SK-MEL-5 (cell line): Measurements from ENCODE around the gene BTBD9. TPM values are rescaled to one million over a fixed set of nuclear protein-coding genes. Genes with fewer than 3 reads are reported as not detected.

ENCODE experiments used
- DNase-seq: peaks from one replicate; pipeline ENCODE4 v3.0.0-alpha.2; 2016; ENCODE audit warnings: low read depth, low spot score
- in situ Hi-C: cut with HindIII; loops from 2 replicates; pipeline ENCODE4 v1.10.0; 2016; ENCODE audit warnings: low sequenced_read_pairs, high pct_unique_total_duplicates, low pct_unique_long_range_greater_than_20kb
- polyA plus RNA-seq, 2 experiments: library from polyadenylated mRNA; depleted of rRNA; stranded (reverse); fragments of >200 nt; gene quantifications; 2 replicates each; pipeline ENCODE4 v1.2.3, GENCODE V29; 2015
- total RNA-seq: library from RNA; depleted of rRNA; stranded (reverse); fragments of >200 nt; shearing (Covaris generic); gene quantifications from 2 replicates; pipeline ENCODE4 v1.2.3, GENCODE V29; 2014; rRNA removed

BTBD9 gene
- total RNA-seq, result 10.3 and 11.9 TPM in 2 replicates
- polyA plus RNA-seq (2015; cell fraction: cytosol; rRNA removed), result 5.8 and 6.2 TPM in 2 replicates
- polyA plus RNA-seq (2015; cell fraction: nucleus; rRNA removed), result 4.9 and 5.5 TPM in 2 replicates

DNA sequence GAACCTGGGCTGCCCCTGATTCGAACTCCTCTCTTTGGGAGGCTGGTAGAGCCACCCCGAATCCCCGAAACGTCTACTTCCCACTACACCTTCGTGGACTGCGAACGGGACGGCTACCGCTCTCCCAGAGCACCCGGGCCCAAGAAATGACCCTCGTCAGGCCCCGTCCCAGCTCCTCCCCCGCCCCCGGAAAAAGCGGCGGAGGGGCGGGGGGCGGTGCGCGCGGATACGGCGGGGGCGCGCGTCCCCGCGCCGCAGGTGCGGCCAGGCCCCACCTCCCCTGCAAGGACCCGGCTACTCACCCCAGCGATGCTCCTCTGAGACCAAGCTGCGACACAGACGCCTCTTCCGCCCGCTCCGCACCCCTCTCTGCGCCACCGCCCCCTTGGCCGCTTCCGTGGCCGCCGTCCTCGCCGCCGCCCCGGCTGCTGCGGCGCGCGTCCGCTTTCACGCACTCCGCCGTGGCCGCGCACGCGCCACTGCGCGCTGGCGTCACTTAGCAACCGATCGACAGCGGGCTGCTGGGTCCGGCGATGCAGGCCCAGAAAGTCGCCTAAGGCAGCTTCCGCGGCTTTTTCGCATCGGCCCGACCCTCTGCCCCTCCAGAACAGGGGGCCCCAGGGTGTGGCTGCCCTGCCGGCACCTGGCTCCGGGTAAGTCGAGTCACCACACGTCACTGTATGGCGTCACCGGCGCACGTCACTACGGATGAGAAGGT is at the start of gene BTBD9:
Gene BTBD9, minus strand, starts transcription at position 432 of the 718 bp plus-strand sequence.
- in situ Hi-C loops, result no loop called here
- peak; percentile 75 for DNase-seq

DNA sequence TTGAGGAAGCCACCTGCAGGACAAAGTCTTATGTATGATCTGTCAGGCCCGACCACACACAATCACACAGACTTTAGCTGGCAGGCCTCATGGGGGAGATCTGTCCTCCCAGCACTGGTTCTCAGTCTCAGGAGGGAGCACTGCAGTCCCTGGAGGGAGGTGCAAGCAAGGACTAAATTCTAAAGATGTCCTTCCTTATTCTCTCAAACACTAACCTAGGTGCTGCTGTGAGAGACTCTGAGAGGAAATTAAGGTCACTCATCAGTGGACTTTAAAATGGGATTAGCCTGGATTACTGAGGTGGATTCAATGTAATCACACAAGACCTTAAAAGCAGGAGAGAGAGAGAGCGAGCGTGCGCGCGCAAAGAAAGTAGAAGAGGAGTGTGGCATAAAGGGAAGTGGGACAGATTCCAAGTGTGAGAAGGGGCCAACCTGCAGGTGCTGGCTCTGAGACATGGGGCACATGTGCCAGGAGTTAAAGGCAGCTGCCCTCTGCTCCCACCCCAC is 48.9 kb upstream of the BTBD9 start:
- DNase-seq, result no peak
- in situ Hi-C loops, result no loop called here

GRCh38 chr6:38687549-38687948 is 47.8 kb upstream of the BTBD9 start:
- no peak for DNase-seq
- in situ Hi-C loops, result no loop called here

GRCh38 chr6:38687043-38687353 is 47.3 kb upstream of the BTBD9 start:
- in situ Hi-C loops, result no loop called here

GRCh38 chr6:38686270-38687042 is 46.7 kb upstream of the BTBD9 start:
- in situ Hi-C loops, result no loop called here
- no peak for DNase-seq

More at GRCh38 chr6:38687043-38687353, 47.3 kb upstream of the BTBD9 start:
- no peak for DNase-seq

GRCh38 chr6:38684904-38685303 is 45.2 kb upstream of the BTBD9 start:
- in situ Hi-C loops, result no loop called here

DNA sequence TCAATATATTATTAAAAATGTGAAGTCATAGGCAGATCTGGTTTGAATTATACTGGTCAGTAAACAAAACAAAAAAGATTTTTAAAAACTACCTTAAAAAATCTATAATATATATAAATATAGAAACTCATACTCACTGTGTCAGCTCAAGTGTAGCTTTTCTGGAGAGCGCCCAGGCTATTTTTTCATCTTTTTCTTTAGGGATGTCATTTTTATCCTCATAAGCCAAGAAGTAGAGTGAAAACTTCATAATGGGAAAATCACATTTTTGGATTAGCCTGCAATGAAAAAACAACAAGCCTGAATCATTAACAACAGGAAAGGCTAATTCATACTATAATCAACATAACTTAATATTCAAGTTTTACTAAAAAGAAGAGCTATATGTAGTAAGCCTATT is 44.5 kb upstream of the BTBD9 start:
- DNase-seq, result no peak
- in situ Hi-C loops, result no loop called here

More at GRCh38 chr6:38684904-38685303, 45.2 kb upstream of the BTBD9 start:
- DNase-seq, result no peak

GRCh38 chr6:38681850-38682249 is 42.1 kb upstream of the BTBD9 start:
- in situ Hi-C loops, result no loop called here
- DNase-seq, result no peak

DNA sequence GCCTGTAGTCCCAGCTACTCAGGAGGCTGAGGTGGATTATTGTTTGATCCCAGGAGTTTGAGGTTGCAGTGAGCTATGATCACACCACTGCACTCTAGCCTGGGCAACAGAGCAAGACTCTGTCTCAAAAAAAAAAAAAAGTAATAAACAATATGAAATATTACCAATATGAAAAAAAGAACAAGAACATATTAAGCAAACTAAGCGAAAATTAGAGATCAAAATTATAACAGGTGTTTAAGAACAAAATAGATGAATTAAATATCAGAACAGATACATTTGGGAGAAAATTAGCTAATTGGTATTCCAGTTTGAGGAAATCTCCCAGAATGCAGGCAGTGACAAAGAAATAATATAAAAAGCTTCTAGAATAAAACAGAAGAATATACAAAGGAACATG is 39.9 kb upstream of the BTBD9 start:
- in situ Hi-C loops, result no loop called here
- DNase-seq, result no peak

DNA sequence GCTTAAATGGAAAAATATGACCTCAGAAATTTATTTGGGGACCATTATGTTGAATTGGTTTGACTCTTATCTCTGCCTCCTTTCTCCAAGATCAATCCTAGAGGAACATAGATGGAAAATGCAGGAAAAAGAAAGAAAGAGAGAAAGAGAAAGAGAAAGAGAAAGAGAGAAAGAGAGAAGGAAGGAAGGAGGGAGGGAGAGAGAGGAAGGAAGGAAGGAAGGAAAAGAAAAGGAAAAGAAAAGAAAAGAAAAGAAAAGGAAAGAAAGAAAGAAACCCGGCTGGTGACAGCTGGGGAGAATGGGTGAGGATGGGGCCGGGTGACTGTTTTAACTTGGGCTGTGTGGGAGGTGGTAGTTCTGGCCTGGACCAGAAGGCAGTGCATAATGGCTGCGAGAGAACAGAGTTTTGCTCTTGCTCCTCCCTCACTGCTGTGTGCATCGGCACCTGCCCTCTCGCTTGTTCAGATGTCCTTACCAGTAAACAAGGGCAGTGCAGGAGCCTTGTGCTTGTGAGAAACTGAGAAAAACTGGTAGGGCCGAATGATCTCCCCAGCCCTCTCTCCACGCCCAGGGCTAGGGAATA is 38.5 kb upstream of the BTBD9 start:
- in situ Hi-C loops, result no loop called here

GRCh38 chr6:38676974-38677544 is 37.3 kb upstream of the BTBD9 start:
- in situ Hi-C loops, result no loop called here
- DNase-seq, result no peak

More for the DNA sequence above, 38.5 kb upstream of the BTBD9 start:
- DNase-seq, result no peak

GRCh38 chr6:38676236-38676973 is 36.7 kb upstream of the BTBD9 start:
- in situ Hi-C loops, result no loop called here

DNA sequence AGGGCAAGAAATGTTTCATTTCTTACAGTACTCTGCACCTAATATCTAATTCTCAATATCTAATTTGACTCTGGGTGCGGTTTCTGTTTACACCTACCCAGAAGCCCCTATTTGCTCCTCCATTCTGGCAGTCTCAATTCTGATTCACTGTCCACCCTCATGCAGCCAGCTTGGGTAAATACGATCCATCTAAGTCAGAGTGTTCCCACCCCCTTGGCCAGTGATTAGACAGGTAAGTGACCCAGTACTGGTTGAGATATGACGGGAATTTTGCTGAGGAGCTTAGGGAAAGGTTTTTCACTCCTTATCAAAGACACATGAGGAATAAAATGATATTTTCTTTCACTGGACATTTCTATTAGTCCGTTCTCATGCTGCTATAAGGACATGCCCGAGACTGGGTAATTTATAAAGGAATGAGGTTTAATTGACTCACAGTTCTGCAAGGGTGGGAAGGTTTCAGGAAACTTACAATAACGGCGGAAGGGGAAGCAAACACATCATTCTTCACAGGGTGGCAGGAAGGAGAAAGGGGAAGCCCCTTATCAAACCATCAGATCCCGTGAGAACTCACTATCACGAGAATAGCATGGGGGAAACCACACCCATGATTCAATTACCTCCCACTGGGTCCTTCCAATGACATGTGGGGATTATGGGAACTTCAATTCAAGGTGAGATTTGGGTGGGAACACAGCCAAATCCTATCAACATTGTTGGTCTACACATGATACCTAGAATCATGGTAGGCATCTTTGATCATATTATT is 33.9 kb upstream of the BTBD9 start:
- in situ Hi-C loops, result no loop called here
- peak; percentile 21 for DNase-seq

More at GRCh38 chr6:38676236-38676973, 36.7 kb upstream of the BTBD9 start:
- no peak for DNase-seq

GRCh38 chr6:38671885-38672467 is 32.2 kb upstream of the BTBD9 start:
- peak; percentile 65 for DNase-seq
- in situ Hi-C loops, result no loop called here

- no peak for DNase-seq
- in situ Hi-C loops, result no loop called here
Observed at GRCh38 chr6:38658418-38659167, 18.9 kb upstream of the BTBD9 start.

DNA sequence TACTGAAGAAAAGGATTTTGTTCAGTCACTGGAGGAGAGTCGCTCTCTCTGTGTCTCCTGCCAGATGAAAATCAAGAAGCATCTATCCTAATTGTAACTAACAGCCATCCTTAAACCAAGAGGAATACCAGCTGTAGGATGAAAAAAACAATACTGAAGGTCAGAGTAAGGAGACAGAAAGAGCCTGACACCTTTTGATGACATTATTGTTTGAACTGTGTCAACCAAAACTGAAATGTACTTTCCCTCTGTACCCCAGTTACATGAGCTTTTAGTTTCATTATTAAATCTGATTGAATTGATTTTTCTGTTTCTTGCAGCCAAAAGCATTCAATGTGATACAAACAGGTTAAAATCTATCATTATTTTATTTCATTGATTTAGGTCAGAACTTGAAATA is 17.2 kb upstream of the BTBD9 start:
- DNase-seq, result no peak
- in situ Hi-C loops, result no loop called here
